HG03469 (cell line): ENCODE results near the gene ASPHD1.
"Not testable (repeated sequence)": the region's sequence is repeated elsewhere in the genome, so short reads cannot be mapped to it uniquely, and the experiment has no call there.

Experiments used
- ATAC-seq: cut with Tn5 transposase; IDR thresholded peaks from one replicate; pipeline ENCODE4 v1.9.1; 2021; ENCODE audit warnings: mild to moderate bottlenecking, moderate library complexity, moderate number of reproducible peaks; ENCODE audit not compliant: unreplicated experiment

The ASPHD1 gene

GRCh38 chr16:29900102-29900887 is at the start of gene ASPHD1:
Gene ASPHD1, plus strand, starts transcription at chr16:29900488. Its CDS starts 484 bp downstream, at chr16:29900972.
- no peak for ATAC-seq

- ATAC-seq = no peak
These were observed 49.3 kb upstream of the ASPHD1 start for GRCh38 chr16:29850998-29851397.

- ATAC-seq = no peak
These were observed 47.6 kb upstream of the ASPHD1 start for GRCh38 chr16:29852654-29853053.

GRCh38 chr16:29854520-29855100 is 45.7 kb upstream of the ASPHD1 start:
- ATAC-seq = no peak

- no peak for ATAC-seq
These were observed 43.0 kb upstream of the ASPHD1 start for GRCh38 chr16:29857133-29857760.

- no peak for ATAC-seq
These were observed 42.0 kb upstream of the ASPHD1 start for GRCh38 chr16:29858149-29858849.

GRCh38 chr16:29858974-29859373 is 41.3 kb upstream of the ASPHD1 start:
- no peak for ATAC-seq

GRCh38 chr16:29860218-29860617 is 40.1 kb upstream of the ASPHD1 start:
- no peak for ATAC-seq

- ATAC-seq = no peak
These were observed 37.9 kb upstream of the ASPHD1 start for GRCh38 chr16:29862383-29862883.

- ATAC-seq = peak; percentile 85
These were observed 37.2 kb upstream of the ASPHD1 start, which contains the start of gene CDIPT for GRCh38 chr16:29862884-29863668. Gene CDIPT, minus strand, starts transcription at chr16:29863226. Its CDS starts 369 bp downstream, at chr16:29862857.

- no peak for ATAC-seq
These were observed 36.7 kb upstream of the ASPHD1 start for GRCh38 chr16:29863669-29863984.

- ATAC-seq = no peak
These were observed 36.1 kb upstream of the ASPHD1 start for GRCh38 chr16:29864205-29864604.

GRCh38 chr16:29868396-29869009 is 31.8 kb upstream of the ASPHD1 start:
- ATAC-seq = no peak

- not testable (repeated sequence) for ATAC-seq
These were observed 31.2 kb upstream of the ASPHD1 start for GRCh38 chr16:29869067-29869466.

- ATAC-seq = no peak
These were observed 28.3 kb upstream of the ASPHD1 start for GRCh38 chr16:29871822-29872546.

GRCh38 chr16:29873319-29873718 is 27.0 kb upstream of the ASPHD1 start:
- no peak for ATAC-seq

- ATAC-seq = no peak
These were observed 25.1 kb upstream of the ASPHD1 start for GRCh38 chr16:29875206-29875605.

- ATAC-seq = no peak
These were observed 24.1 kb upstream of the ASPHD1 start for GRCh38 chr16:29876217-29876593.

- ATAC-seq = no peak
These were observed 23.6 kb upstream of the ASPHD1 start for GRCh38 chr16:29876594-29877249.
